GM12801 (cell line): ENCODE results near the gene COG5.

Experiments
- TF ChIP-seq, protein P1 (sequence below): IDR thresholded peaks from one replicate; pipeline ENCODE4 v1.5.1; 2011; ENCODE audit warnings: control low read depth; ENCODE audit not compliant: insufficient read length; ENCODE audit errors: extremely low read depth

The COG5 gene

DNA sequence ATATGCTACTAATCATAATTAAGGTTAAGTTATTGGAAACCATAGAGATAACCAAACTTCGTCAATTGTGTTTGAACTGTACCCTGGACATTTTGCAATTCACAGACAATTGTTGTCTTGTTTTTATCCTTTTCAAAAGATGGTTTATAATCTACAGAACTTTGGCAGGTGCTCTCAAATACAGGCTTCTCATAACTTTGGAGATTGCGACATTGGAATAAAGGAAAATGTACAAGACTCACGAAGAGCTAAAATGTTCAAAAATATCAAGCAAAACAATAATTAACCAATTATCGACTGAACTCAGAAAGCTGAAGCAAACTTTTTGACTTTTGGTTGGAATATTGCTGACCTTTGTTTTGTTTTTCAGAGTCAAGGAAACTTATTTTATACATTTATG, 182.3 kb downstream of the COG5 start:
- TF ChIP-seq, protein P1, sequence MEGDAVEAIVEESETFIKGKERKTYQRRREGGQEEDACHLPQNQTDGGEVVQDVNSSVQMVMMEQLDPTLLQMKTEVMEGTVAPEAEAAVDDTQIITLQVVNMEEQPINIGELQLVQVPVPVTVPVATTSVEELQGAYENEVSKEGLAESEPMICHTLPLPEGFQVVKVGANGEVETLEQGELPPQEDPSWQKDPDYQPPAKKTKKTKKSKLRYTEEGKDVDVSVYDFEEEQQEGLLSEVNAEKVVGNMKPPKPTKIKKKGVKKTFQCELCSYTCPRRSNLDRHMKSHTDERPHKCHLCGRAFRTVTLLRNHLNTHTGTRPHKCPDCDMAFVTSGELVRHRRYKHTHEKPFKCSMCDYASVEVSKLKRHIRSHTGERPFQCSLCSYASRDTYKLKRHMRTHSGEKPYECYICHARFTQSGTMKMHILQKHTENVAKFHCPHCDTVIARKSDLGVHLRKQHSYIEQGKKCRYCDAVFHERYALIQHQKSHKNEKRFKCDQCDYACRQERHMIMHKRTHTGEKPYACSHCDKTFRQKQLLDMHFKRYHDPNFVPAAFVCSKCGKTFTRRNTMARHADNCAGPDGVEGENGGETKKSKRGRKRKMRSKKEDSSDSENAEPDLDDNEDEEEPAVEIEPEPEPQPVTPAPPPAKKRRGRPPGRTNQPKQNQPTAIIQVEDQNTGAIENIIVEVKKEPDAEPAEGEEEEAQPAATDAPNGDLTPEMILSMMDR = no peak

- TF ChIP-seq, protein P1 = no peak
Measured at GRCh38 chr7:107373354-107373753, 190.4 kb downstream of the COG5 start.

- TF ChIP-seq, protein P1 = no peak
Measured at GRCh38 chr7:107372298-107372697, 191.4 kb downstream of the COG5 start.

DNA sequence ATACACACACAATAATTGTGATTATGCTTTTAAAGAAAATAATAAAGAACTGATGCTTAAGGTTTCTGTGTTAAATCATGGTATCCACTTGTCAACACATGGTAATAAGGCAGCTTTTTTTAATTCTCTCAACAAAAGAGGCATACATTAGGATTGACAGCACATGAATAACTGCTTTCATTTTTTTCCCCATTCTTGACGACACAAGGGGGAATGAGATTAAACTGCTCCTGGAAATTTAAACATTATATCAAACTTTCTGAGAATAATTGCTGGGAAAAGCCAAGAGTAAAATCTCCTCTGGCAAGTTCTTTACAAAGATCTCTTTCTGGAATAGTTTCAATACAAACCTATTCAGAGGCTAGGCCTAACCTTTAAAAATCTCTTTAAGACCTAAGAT, 192.9 kb downstream of the COG5 start:
- TF ChIP-seq, protein P1 = no peak

- TF ChIP-seq, protein P1 = no peak
Measured at GRCh38 chr7:107364787-107365186, 198.9 kb downstream of the COG5 start.

GRCh38 chr7:107359520-107360316, 204.0 kb downstream of the COG5 start:
- TF ChIP-seq, protein P1 = no peak

DNA sequence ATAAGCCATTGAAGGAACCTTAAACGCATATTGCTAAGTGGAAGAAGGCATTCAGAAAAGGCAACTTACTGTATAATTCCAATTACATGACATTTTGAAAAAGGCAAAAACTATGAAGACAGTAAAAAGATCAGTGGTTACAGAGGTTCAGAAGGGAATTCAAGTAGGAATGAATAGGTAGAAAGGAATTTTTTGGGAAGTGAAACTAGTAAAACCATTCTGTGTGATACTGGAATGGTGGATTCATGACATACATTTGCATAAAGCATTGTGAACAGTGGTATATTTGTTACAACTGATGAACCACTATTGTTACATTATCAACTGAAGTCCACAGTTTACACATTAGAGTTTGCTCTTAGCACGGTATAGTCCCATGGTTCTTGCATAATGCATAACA, 208.1 kb downstream of the COG5 start:
- TF ChIP-seq, protein P1 = no peak
